ENCODE measurements around the gene HIVEP3. TPM values are rescaled to one million over a fixed set of nuclear protein-coding genes. Genes with fewer than 3 reads are reported as not detected.

The HIVEP3 gene
- total RNA-seq, 1 experiment from 2014 or later = 1.4 TPM

- H3K56ac ChIP-seq (ENCODE audit: insufficient read length, low read depth, low read length) = no peak overlapping the region
- TF ChIP-seq, protein P1, sequence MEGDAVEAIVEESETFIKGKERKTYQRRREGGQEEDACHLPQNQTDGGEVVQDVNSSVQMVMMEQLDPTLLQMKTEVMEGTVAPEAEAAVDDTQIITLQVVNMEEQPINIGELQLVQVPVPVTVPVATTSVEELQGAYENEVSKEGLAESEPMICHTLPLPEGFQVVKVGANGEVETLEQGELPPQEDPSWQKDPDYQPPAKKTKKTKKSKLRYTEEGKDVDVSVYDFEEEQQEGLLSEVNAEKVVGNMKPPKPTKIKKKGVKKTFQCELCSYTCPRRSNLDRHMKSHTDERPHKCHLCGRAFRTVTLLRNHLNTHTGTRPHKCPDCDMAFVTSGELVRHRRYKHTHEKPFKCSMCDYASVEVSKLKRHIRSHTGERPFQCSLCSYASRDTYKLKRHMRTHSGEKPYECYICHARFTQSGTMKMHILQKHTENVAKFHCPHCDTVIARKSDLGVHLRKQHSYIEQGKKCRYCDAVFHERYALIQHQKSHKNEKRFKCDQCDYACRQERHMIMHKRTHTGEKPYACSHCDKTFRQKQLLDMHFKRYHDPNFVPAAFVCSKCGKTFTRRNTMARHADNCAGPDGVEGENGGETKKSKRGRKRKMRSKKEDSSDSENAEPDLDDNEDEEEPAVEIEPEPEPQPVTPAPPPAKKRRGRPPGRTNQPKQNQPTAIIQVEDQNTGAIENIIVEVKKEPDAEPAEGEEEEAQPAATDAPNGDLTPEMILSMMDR (conservative IDR thresholded peaks at IDR 0.05) = no peak
- no peak overlapping the region for H3K4me2 ChIP-seq (ENCODE audit: insufficient read depth, insufficient read length, low read length)
- no peak overlapping the region for H4K5ac ChIP-seq (ENCODE audit: insufficient read length, low read depth, low read length)
- H3K27ac Mint-ChIP-seq = no peak overlapping the region; a peak in 1 of 7 replicates
- no peak overlapping the region for H3T11ph ChIP-seq (ENCODE audit: low read length)
- H3K14ac ChIP-seq (ENCODE audit: insufficient read depth, low read length) = no peak overlapping the region
- no peaks in the 10 kb centered on the region for H3K4me1 ChIP-seq (ENCODE audit: insufficient read depth, low read length)
- H3K23me2 ChIP-seq (ENCODE audit: insufficient read length, low read depth, low read length, poor library complexity, severe bottlenecking) = no peaks in the 10 kb centered on the region
- no peak overlapping the region for H2AK5ac ChIP-seq (ENCODE audit: insufficient read length, low read length)
- H2BK12ac ChIP-seq (ENCODE audit: insufficient read length, low read depth, low read length) = no peak overlapping the region
- no CpG with 5 or more reads among the region's 11 CpGs for WGBS (ENCODE audit: extremely low coverage, insufficient read length, low lambda C conversion rate)
- no peak overlapping the region for H3K9ac ChIP-seq (ENCODE audit: extremely low read depth, insufficient read length, low read length)
- H2BK5ac ChIP-seq (ENCODE audit: insufficient read length, low read length) = no peak overlapping the region
- H2BK15ac ChIP-seq (ENCODE audit: low read depth, low read length) = no peak overlapping the region
- H3K79me1 ChIP-seq (ENCODE audit: insufficient read depth, low read depth, low read length, poor library complexity, severe bottlenecking) = no peaks in the 10 kb centered on the region
- H3K4ac ChIP-seq (ENCODE audit: low read depth, low read length) = no peak overlapping the region
- no peak overlapping the region for H2AFZ ChIP-seq (ENCODE audit: low read length)
- H3K9me3 ChIP-seq (ENCODE audit: control insufficient read depth, low read depth, low read length) = no peaks in the 10 kb centered on the region
- no peak overlapping the region for H4K91ac ChIP-seq (ENCODE audit: insufficient read length, low read depth, low read length)
- no peaks in the 10 kb centered on the region for H3K36me3 Mint-ChIP-seq (ENCODE audit: insufficient read depth in 1 of 3, low read depth in 3 of 3)
- no peak overlapping the region for H3K27ac ChIP-seq (ENCODE audit: insufficient read length, low read depth, low read length)
- H3K27me3 Mint-ChIP-seq (ENCODE audit: low read depth) = no peaks in the 10 kb centered on the region; the same call in 1 of the 2 replicates
- H3K18ac ChIP-seq (ENCODE audit: insufficient read length, low read depth, low read length) = no peak overlapping the region
- H3K79me2 ChIP-seq (ENCODE audit: insufficient read depth, low read length) = no peaks in the 10 kb centered on the region
- no peaks in the 10 kb centered on the region for H3K9me3 Mint-ChIP-seq
- H3K4me1 Mint-ChIP-seq = peaks cover 19 to 22% of the 10 kb centered on the region in 2 experiments
- H3K4me3 Mint-ChIP-seq = no peak overlapping the region
- no peaks in the 10 kb centered on the region for H3K27me3 ChIP-seq (ENCODE audit: insufficient read depth, low read length)
- H4K8ac ChIP-seq (replicated peaks; ENCODE audit: insufficient read length, low read depth, low read length) = no peak overlapping the region
- H4K20me1 ChIP-seq (ENCODE audit: control insufficient read depth, insufficient read depth, insufficient read length) = no peaks in the 10 kb centered on the region
- no peak for DNase-seq
- H3K23ac ChIP-seq (ENCODE audit: insufficient read length, low read depth, low read length) = no peak overlapping the region
- H2BK120ac ChIP-seq (ENCODE audit: low read depth, low read length, poor library complexity, severe bottlenecking) = no peak overlapping the region
- no peak overlapping the region for H2BK20ac ChIP-seq (ENCODE audit: low read depth, low read length, poor library complexity, severe bottlenecking)
Measured at GRCh38 chr1:41476807-41477361, 441.8 kb downstream of the HIVEP3 start.

All from H9 (cell line).